Right renal pelvis (tissue), 4 donors: ENCODE results near the gene NSA2. TPM values are rescaled to one million over a fixed set of nuclear protein-coding genes. Genes with fewer than 3 reads are reported as not detected.

Experiments used
- DNase-seq, 4 donors: peaks; one replicate each; pipeline ENCODE4 v3.0.0-alpha.2; 2013; ENCODE audit warnings: low read depth in 4 of 4, low spot score in 3 of 4, missing footprints in 1 of 4
- polyA plus RNA-seq, 4 donors: library from polyadenylated mRNA; unstranded; fragments of 120-200 nt; gene quantifications; one replicate each; pipeline ENCODE4 v1.2.1, GENCODE V29; 2013; ENCODE audit not compliant: insufficient read length in 4 of 4

Gene NSA2
- polyA plus RNA-seq, 4 donors = 221 to 320 (median 251) TPM

- no peak for DNase-seq
Measured at GRCh38 chr5:74810915-74811314, 43.9 kb downstream of the NSA2 start.

- no peak for DNase-seq
Measured at GRCh38 chr5:74816875-74817274, 49.8 kb downstream of the NSA2 start.

- DNase-seq = no peak
Measured at GRCh38 chr5:74822288-74822687, 55.2 kb downstream of the NSA2 start.

GRCh38 chr5:74829413-74829812 lies 62.4 kb downstream of the NSA2 start:
- DNase-seq = no peak

Other genes starting within 250 kb of the NSA2 start
- gene ENC1, start 126.5 kb upstream of the NSA2 start, polyA plus RNA-seq = 10 to 100 TPM; 57.3 to 75.8 (median 69.7) TPM
- 100 to 1,000 TPM; 131 to 157 (median 145) TPM for gene HEXB, start 82.0 kb upstream of the NSA2 start, polyA plus RNA-seq
- gene GFM2, start 132 bp upstream of the NSA2 start, polyA plus RNA-seq = 10 to 100 TPM; 48.6 to 58.9 (median 52.5) TPM
- gene FAM169A, start 99.1 kb downstream of the NSA2 start, polyA plus RNA-seq = 10 to 100 TPM; 17.0 to 21.9 (median 18.9) TPM